GM19238 (cell line): ENCODE data around the gene MYO10.
A peak's percentile ranks its signal among the peaks of the same experiment; 100 is the strongest.
"Not testable (repeated sequence)": the region's sequence is repeated elsewhere in the genome, so short reads cannot be mapped to it uniquely, and the experiment has no call there.

Experiments used
- DNase-seq: peaks from one replicate; pipeline ENCODE4 v3.0.0; 2011; ENCODE audit warnings: low spot score; ENCODE audit not compliant: insufficient read length

MYO10 gene

DNA sequence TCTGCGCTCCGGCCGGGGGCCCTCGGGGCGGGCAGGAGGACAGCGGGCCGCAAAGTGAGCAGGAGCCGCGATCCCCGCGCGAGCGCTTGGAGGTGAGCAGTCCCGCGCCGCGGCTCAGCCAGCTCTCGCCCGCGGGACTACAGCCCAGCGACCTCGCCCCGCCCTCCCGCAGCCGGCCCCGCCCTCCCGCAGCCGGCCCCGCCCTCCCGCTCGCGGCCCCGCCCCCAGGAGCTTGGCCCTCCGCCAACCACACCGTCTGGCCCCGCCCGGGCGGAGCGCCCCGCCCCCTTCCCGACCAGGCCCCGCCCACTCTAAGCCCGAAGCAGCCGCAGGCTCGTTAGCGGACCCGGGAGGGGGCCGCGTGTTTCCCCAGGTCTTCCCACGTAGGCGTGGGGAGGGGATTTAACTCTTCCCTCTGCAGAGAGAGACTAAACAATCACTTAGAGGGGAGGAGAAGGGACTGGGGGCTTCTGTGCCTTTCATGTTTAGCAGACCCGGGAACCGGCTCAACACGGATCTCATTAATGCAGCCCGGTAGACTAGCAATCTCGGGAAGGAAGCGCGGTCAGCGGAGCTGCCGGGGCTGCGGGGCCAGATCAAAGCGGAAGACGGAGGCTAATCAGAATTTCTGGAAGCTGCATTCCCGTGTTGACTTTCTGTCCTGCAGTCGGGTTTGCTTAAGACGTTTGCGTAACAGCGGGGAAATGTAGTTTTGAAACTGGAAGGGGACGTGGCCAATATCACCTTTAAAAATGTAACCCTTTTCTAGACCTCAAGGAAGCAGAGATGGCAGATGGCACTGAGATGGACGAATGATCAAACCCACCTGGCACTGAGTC lies at the start of gene MYO10:
Gene MYO10, minus strand, starts transcription at position 139 of the 839 bp plus-strand sequence. CDS start 480 bp downstream, outside the sequence.
- DNase-seq = peak; percentile 70

DNA sequence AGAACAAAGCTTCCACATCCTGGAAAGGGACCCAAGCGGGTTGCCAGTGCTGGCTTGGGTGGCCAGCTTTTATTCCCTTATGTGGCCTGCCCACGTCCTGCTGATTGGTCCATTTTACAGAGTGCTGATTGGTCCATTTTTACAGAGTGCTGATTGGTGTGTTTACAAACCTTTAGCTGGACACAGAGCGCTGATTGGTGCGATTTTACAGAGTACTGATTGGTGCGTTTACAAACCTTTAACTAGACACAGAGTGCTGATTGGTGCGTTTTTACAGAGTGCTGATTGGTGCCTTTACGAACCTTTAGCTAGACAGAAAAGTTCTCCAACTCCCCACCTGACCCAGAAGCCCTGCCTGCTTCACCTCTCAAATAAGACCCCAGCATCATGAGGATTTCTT lies 49.2 kb upstream of the MYO10 start:
- not testable (repeated sequence) for DNase-seq

DNA sequence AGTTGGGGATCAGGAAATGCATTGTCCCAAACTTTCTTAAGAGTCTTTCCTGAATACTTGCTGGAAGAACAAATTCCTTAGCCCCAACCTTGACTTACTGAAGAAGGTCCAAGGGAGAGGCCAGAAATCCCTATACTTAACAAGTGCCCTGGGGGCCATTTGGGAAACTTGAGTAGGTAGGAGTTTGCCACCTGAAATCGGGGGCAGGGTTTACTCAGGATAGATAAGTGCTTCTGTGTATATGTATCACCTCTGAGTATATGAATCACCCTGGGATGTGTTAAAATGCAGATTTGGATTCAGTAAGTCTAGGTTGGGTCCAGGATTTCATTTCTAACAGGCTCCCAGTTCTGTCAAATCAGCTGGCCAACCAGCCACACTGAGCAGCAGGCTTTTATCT lies 47.9 kb upstream of the MYO10 start:
- no peak for DNase-seq

DNA sequence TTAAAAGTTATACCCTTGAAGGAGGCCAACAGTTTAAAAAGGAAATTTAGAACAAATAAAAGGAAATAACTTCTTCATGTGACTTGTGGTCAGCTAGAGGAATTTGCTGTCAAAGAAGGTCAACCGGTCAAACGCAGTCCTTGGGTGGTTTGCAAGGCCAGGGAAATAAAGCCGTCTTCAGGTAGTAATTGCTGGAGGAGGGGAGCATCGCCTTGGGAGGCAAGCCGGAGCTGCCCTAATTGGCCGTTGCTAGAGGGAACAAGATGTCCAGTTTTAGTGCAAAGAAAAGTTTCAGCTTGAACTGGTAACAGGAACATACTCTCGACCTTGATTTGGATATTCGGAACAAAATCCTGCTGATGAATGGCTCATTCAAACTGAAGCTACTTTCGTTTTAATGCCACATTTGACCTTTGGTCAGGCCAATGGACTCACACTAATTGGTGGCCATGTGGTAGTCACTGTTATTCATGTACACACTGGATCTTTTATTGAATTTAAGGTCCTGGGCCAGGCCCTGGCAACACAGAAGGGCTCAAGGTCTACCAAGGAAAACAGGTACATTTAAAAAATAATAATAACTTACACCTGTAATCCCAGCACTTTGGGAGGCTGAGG lies 47.0 kb upstream of the MYO10 start:
- DNase-seq = no peak

DNA sequence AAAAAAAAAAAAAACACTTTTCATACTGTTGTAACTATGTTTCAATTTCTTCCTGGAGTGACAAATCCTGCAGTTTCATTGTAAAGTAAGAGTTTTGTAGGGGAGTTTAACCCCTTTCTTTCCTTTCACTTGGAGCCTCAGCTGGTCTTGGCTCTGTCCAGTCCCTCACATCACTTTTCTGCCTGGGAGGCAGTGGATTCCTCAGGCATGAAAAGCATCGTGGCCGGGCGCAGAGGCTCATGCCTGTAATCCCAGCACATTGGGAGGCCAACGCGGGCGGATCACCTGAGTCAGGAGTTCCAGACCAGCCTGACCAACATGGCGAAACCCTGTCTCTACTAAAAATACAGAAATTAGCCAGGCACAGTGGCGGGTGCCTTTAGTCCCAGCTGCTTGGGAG lies 45.6 kb upstream of the MYO10 start:
- DNase-seq = no peak

DNA sequence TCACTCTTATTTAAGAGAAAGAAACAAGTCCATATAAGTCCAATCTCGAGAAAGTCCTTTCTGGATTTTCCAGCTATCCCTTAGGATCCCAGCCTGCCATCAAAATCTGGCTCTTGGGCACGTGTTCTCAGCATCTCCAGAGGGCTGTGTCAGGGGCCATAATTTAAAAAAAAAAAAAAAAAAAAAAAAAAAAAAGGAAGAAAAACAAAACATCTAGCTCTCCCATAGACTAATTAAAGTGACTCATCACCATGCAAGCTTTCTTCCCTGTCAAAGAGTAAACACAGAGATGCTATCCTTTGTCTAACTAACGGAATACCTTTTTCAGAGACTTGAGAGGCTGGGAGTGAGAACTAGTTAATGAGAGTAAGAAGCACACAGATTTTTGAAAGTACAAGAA lies 44.9 kb upstream of the MYO10 start:
- DNase-seq = no peak

GRCh38 chr5:16978296-16978695 lies 42.2 kb upstream of the MYO10 start:
- no peak for DNase-seq

GRCh38 chr5:16976625-16977008 lies 40.5 kb upstream of the MYO10 start:
- peak; percentile 14 for DNase-seq

GRCh38 chr5:16975950-16976624 lies 40.0 kb upstream of the MYO10 start:
- no peak for DNase-seq

GRCh38 chr5:16974981-16975380 lies 38.9 kb upstream of the MYO10 start:
- no peak for DNase-seq

DNA sequence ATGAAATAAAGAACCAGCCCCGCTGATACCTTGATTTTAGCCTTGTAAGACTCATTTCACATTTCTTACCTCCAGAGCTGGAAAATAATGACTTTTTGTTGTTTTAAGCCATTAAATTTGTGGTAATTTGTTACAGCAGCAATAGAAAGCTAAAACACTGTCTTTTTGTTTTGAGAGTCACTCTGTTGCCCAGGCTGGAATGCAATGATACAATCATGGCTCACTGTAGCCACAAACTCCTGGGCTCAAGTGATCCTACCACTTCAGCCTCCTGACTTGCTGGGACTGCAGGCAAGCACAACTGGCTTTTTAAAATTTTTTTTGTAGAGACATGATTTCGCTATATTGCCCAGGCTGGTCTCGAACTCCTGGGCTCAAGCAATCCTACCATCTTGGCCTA lies 34.7 kb upstream of the MYO10 start:
- DNase-seq = no peak

DNA sequence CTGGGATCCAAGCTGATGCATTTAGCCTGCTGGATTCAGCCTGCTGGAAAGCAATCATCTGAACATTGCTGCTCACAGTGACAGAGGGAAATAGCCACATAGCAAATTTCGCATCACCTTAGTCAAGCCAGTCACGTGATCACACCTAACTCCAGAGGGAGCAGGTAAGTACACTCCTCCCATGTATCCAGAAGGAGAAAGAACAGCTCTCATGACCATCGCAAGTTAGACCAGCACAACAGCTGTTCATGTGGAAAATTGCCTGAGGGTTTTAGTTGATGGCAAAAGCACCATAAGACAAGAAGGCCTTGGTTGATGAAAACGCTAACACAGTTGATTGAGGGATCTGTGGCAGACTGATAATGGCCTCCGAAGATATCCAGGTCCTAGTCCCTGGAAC lies 34.2 kb upstream of the MYO10 start:
- no peak for DNase-seq

GRCh38 chr5:16965581-16965980 lies 29.5 kb upstream of the MYO10 start:
- no peak for DNase-seq

GRCh38 chr5:16963821-16964220 lies 27.7 kb upstream of the MYO10 start:
- DNase-seq = no peak

GRCh38 chr5:16961131-16961530 lies 25.0 kb upstream of the MYO10 start:
- DNase-seq = no peak

DNA sequence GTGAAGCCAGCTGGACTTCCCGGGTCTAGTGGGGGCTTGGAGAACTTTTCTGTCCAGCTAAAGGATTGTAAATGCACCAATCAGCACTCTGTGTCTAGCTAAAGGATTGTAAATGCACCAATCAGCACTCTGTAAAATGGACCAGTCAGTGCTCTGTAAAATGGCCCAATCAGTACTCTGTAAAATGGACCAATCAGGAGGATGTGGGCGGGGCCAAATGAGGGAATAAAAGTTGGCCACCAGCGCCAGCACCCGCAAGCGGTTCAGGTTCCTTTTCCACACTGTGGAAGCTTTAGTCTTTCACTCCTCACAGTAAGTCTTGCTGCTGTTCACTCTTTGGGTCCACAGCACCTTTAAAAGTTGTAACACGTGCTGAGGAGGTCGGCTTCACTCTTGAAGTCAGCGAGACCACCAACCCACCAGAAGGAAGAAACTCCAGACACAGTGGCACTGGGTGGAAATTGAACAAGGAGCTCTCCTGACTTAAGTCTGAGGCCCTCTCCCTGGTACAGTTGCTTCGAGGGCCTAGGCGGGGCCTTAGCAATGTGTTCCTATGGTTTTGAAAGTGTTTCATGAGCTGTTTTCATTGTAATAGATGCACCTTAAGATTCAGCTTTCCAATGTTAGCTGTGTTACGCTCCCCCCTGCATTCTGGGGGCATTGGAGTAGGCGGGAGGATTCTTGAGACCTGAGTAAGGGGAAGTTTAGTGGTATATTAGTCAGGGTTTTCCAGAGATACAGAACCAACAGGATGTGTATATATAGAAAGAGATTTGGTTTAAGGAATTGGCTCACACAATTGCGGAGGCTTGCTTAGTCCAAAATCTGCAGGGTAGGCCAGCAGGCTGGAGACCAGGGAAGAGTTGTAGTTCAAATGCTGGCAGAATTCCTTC lies 21.5 kb upstream of the MYO10 start:
- DNase-seq = no peak

DNA sequence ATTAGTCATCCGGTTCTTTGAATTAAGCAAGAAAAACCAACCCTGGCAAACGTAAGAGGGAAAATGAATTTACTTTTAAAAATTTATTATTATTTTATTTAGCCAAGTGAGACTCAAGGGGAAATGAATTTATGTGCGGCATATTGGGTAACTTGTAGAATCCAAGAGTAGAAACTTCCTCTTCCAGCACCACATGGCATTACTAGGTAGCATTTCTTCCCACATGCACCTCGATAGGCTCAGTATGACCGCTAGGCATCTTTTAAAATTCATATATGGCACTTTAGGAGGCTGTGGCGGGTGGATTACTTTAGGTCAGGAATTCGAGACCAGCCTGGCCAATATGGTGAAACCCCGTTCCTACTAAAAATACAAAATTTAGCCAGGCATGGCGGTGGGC lies 17.6 kb upstream of the MYO10 start:
- DNase-seq = no peak

GRCh38 chr5:16952968-16953671 lies 17.0 kb upstream of the MYO10 start:
- DNase-seq = no peak

GRCh38 chr5:16946725-16947124 lies 10.6 kb upstream of the MYO10 start:
- no peak for DNase-seq

DNA sequence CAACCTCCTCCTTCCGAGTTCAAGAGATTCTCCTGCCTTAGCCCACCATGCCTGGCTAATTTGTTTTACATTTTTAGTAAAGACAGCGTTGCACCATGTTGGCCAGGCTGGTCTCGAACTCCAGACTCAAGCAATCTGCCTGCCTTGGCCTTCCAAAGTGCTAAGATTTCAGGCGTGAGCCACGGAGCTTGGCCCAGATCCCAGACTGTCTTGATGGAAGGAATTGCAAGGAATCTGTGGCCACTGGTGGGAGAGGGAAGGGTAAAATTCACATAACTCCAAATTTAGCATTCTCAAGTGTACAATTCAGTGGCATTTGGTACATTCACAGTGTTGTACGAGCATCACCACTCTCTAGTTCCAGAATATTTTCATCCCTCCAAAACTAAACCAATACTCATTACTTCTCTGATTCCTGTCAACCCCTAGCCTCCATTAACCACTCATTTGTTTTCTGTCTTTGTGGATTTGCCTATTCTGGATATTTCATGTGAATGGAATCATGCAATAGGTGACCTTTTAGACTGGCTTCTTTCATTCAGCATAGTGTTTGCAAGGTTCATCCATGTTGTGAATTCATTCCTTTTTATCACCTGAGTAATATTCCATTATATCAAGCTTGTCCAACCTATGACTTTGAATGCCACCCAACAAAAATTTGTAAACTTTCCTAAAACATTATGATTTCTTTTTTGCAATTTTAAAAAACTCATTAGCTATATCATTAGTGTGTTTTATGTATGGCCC lies 8.9 kb upstream of the MYO10 start:
- DNase-seq = no peak
